A549 (cell line): Measurements from ENCODE around the gene MYO18A. TPM values are rescaled to one million over a fixed set of nuclear protein-coding genes. Genes with fewer than 3 reads are reported as not detected.

Experiments
- ATAC-seq, 2 experiments: fragments of 200-7000 bp in 1 of 2; fragments of >200 bp in 1 of 2; cut with Nextera tagmentation in 1 of 2; cut with Tn5 transposase in 1 of 2; 3 replicates each; pipeline versions ENCODE4 v1.8.0 to v1.9.1; 2018 to 2020; ENCODE audit warnings: mild to moderate bottlenecking in 1 of 2, moderate library complexity in 1 of 2
- CTCF ChIA-PET: fragments of 300-600 bp; sonication (Branson Sonifier 250); formaldehyde crosslinking; extraction: SDS; loops from one replicate; lab custom pipeline; 2021; ENCODE audit warnings: antibody characterized with exemption, inconsistent platforms; lab: Yijun Ruan, JAX
- POLR2A ChIA-PET: fragments of 350-600 bp; formaldehyde crosslinking; extraction: SDS; loops from one replicate; lab custom pipeline; 2021; ENCODE audit warnings: antibody characterized with exemption, inconsistent platforms; lab: Yijun Ruan, JAX
- DNase-seq, 2 experiments: peaks; one replicate each; pipeline versions ENCODE4 v3.0.0 to v3.0.0-alpha.2; 2011 to 2016; ENCODE audit warnings: low read depth in 1 of 2, low spot score in 1 of 2
- FAIRE-seq: peaks from 2 replicates; lab custom pipeline; 2011; peaks lifted over from hg19 to GRCh38; lab: Jason Lieb, UNC
- H3K27ac ChIP-seq, 2 experiments: fragments of >200 bp; sonication (Bioruptor Twin); formaldehyde crosslinking; 3 replicates each; pipeline ENCODE4 v1.5.1; 2016 to 2017
- H3K4me1 ChIP-seq: fragments of >200 bp; sonication (Bioruptor Twin); formaldehyde crosslinking; 3 replicates; pipeline ENCODE4 v1.6.1; 2016
- H3K4me2 ChIP-seq: fragments of >200 bp; sonication (Bioruptor Twin); formaldehyde crosslinking; 3 replicates; pipeline ENCODE4 v1.6.1; 2016
- H3K4me3 ChIP-seq: fragments of >200 bp; sonication (Bioruptor Twin); formaldehyde crosslinking; 3 replicates; pipeline ENCODE4 v1.5.1; 2016
- H3K9me3 ChIP-seq: fragments of >200 bp; sonication (Bioruptor Twin); formaldehyde crosslinking; 3 replicates; pipeline ENCODE4 v1.6.1; 2016
- FOSB ChIP-seq: fragments of 250-450 bp; sonication (Bioruptor Pico); IDR thresholded peaks from 2 replicates; pipeline ENCODE4 v1.5.0; 2020; ENCODE audit warnings: mild to moderate bottlenecking, moderate library complexity
- FOXS1 ChIP-seq: fragments of 250-450 bp; sonication (Bioruptor Pico); IDR thresholded peaks from 2 replicates; pipeline ENCODE4 v1.5.0; 2020; ENCODE audit warnings: mild to moderate bottlenecking, moderate library complexity
- HEYL ChIP-seq: fragments of 250-450 bp; sonication (Bioruptor Pico); IDR thresholded peaks from 2 replicates; pipeline ENCODE4 v1.8.0; 2021; ENCODE audit warnings: mild to moderate bottlenecking, moderate library complexity
- HOXA7 ChIP-seq: fragments of 250-450 bp; sonication (Bioruptor Pico); IDR thresholded peaks from 2 replicates; pipeline ENCODE4 v1.5.0; 2020; ENCODE audit warnings: mild to moderate bottlenecking, moderate library complexity
- HOXB13 ChIP-seq: fragments of 250-450 bp; sonication (Bioruptor Pico); IDR thresholded peaks from 2 replicates; pipeline ENCODE4 v1.5.0; 2020; ENCODE audit warnings: low read depth, mild to moderate bottlenecking, moderate library complexity
- KDM1A ChIP-seq: fragments of 200-600 bp; sonication (generic); IDR thresholded peaks from 2 replicates; pipeline ENCODE4 v1.6.1; 2016; ENCODE audit warnings: low read depth, mild to moderate bottlenecking
- MAZ ChIP-seq: fragments of 150-350 bp; IDR thresholded peaks from 2 replicates; pipeline ENCODE4 v1.6.1; 2014; ENCODE audit warnings: antibody characterized with exemption, low read depth, low read length, borderline replicate concordance
- MYC ChIP-seq: IDR thresholded peaks from 2 replicates; pipeline ENCODE4 v1.6.1; 2012; ENCODE audit warnings: mild to moderate bottlenecking, inconsistent platforms, low read length, improper control_type of control experiment, borderline replicate concordance
- NFE2L2 ChIP-seq: fragments of 150-350 bp; conservative IDR thresholded peaks from 2 replicates; pipeline ENCODE4 v1.6.1; 2014; ENCODE audit warnings: low read length
- NR3C1 ChIP-seq: fragments of >200 bp; sonication (Bioruptor Twin); formaldehyde crosslinking; IDR thresholded peaks from 3 replicates; pipeline ENCODE4 v1.6.1; 2017
- POLR2AphosphoS2 ChIP-seq: conservative IDR thresholded peaks from 2 replicates; pipeline ENCODE4 v1.6.1; 2012; ENCODE audit warnings: low read length, improper control_type of control experiment, inconsistent platforms
- SREBF2 ChIP-seq: fragments of 450-650 bp; IDR thresholded peaks from 2 replicates; pipeline ENCODE4 v1.6.1; 2014; ENCODE audit warnings: mild to moderate bottlenecking, moderate library complexity
- TFCP2L1 ChIP-seq: fragments of 250-450 bp; sonication (Bioruptor Pico); IDR thresholded peaks from 2 replicates; pipeline ENCODE4 v1.5.0; 2021; ENCODE audit warnings: mild to moderate bottlenecking
- TP53 ChIP-seq: fragments of 250-450 bp; sonication (Bioruptor Pico); IDR thresholded peaks from 2 replicates; pipeline ENCODE4 v1.5.0; 2021; ENCODE audit warnings: mild to moderate bottlenecking, moderate library complexity
- ZC3H11A ChIP-seq: fragments of 450-650 bp; IDR thresholded peaks from 2 replicates; pipeline ENCODE4 v1.6.1; 2014; ENCODE audit warnings: antibody characterized with exemption, mild to moderate bottlenecking
- ZNF302 ChIP-seq: fragments of 250-450 bp; sonication (Bioruptor Pico); IDR thresholded peaks from 2 replicates; pipeline ENCODE4 v1.9.0; 2021; ENCODE audit warnings: inconsistent platforms, mild to moderate bottlenecking, moderate library complexity
- ZSCAN20 ChIP-seq: fragments of 250-450 bp; sonication (Bioruptor Pico); IDR thresholded peaks from 2 replicates; pipeline ENCODE4 v1.8.0; 2022; ENCODE audit warnings: mild to moderate bottlenecking, moderate library complexity
- WGBS: methylation state at CpG from one replicate; pipeline ENCODE4 v1.1.6; 2017; ENCODE audit errors: missing lambda C conversion rate; 5-methylcytosine and 5-hydroxymethylcytosine counted together
- polyA plus RNA-seq, 4 experiments: library from polyadenylated mRNA; depleted of rRNA in 3 of 4; stranded (reverse); fragments of >200 nt; fragmentation: RNase III in 1 of 4; extraction: RNeasy Plus Mini Kit Qiagen cat#74134 plus additional on column Dnase treatment in 1 of 4; gene quantifications; 2 replicates in 3 of 4; 3 replicates in 1 of 4; pipeline ENCODE4 v1.2.3, GENCODE V29; 2011 to 2017
- TF ChIP-seq, protein P1 (sequence below): fragments of >200 bp; sonication (Bioruptor Twin); formaldehyde crosslinking; IDR thresholded peaks from 3 replicates; pipeline ENCODE4 v1.6.1; 2016
- TF ChIP-seq, protein P2 (sequence below): fragments of 450-650 bp; IDR thresholded peaks from 2 replicates; pipeline ENCODE4 v1.6.1; 2014; ENCODE audit warnings: antibody characterized with exemption
- TF ChIP-seq, protein P3 (sequence below): IDR thresholded peaks from 2 replicates; pipeline ENCODE4 v1.6.1; 2012
- TF ChIP-seq, protein P4 (sequence below): fragments of >200 bp; sonication (Bioruptor Twin); formaldehyde crosslinking; IDR thresholded peaks from 2 replicates; pipeline ENCODE4 v1.6.1; 2016

Gene MYO18A
- polyA plus RNA-seq, 2 of the 4 experiments (the other 2 are of a cell fraction) = 12.3 to 28.4 TPM

DNA sequence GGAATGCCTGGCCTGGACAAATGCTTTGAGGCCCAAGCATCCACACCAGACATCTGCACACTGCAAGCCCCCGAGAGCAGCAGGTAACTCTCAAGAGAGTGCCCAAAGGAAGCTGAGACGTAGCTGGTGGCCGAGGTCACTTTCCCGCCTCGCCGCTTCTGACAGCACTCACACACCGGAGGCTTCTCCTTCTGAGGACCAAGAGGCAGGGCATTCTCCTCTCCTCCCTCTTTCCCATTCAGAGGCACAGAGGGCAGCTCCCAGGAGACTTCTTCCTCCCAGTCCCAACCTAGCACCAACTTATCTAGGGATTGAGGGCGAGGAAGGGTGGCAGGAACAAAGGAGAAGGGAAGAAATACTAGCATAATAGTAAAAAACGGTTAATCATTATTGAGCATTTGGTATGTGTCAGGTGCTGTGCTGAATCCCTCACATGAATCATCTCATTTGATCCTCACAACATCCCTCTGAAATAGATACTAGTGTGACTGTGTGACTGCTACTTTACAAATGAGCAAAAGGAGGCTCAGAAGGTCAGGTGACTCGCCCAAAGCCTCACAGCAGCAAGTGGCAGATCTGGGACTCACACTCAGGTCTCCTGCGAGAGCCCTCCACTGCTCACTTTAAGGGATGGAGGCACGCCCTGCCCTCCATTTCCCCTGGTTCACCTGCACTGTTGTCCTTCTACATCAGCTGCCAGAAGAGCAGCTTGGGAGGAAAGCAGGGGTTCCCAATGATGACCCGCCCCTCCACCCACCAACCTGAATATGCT, 41.8 kb downstream of the MYO18A start:
- ATAC-seq (peak; percentile 30 to 37; a peak in 3 of 6 replicates), FAIRE-seq (no peak), DNase-seq (no peak)
- Histone ChIP-seq H3K27ac (peak overlapping the region in 1 of 2 experiments; percentile 69; a peak in 3 of 6 replicates), H3K4me3 (no peak overlapping the region), H3K4me2 (peak overlapping the region; percentile 52), H3K4me1 (peaks cover 56% of the 10 kb centered on the region), H3K9me3 (no peaks in the 10 kb centered on the region)
- ChIA-PET POLR2A (no interaction called here), CTCF (interaction anchor here (0.6 to 14.7 kb wide), 7 partner anchors 77 to 619 kb away, joined by 3 to 482 read pairs (median 3); no protein-coding TSS in a partner anchor)
- WGBS = 74% methylated on average over 13 of the region's 13 CpGs
- TF ChIP-seq, protein P1, sequence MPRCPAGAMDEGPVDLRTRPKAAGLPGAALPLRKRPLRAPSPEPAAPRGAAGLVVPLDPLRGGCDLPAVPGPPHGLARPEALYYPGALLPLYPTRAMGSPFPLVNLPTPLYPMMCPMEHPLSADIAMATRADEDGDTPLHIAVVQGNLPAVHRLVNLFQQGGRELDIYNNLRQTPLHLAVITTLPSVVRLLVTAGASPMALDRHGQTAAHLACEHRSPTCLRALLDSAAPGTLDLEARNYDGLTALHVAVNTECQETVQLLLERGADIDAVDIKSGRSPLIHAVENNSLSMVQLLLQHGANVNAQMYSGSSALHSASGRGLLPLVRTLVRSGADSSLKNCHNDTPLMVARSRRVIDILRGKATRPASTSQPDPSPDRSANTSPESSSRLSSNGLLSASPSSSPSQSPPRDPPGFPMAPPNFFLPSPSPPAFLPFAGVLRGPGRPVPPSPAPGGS = no peak
- TF ChIP-seq, protein P2, sequence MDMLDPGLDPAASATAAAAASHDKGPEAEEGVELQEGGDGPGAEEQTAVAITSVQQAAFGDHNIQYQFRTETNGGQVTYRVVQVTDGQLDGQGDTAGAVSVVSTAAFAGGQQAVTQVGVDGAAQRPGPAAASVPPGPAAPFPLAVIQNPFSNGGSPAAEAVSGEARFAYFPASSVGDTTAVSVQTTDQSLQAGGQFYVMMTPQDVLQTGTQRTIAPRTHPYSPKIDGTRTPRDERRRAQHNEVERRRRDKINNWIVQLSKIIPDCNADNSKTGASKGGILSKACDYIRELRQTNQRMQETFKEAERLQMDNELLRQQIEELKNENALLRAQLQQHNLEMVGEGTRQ = peak; percentile 58

DNA sequence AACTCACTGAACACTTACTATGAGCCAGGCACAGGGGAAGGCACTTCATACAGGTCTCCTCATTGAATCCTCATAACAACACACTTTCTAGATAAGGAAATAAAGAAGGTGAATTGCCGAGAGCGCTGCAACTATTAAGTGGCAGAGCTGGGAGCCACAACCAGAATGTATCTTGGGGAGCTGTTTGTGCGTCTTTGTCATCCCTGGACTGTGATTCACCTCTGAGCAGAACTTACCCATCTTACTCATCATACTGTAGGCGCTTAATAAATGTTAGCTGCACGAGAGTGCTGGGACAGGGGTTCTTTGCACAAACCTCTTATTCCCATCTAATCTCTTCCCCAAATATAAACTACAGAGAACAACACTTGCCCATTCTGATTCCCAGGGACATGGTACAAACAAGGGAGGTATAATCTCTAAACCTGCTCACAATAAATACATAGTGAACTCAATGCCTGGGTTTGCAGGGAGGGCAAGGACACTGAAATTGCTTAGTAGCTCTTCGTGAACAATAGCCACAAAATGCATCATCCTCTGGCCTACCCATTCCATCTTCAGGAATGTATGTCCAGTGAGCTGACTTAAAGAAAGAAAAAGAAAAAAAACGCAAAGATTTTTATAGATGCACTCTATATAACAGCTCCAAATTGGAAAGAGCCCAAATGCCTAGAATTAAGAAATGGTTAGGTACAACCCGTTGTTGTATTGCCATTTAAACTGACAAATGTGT, 43.0 kb downstream of the MYO18A start:
- FAIRE-seq (no peak), DNase-seq (no peak)
- H3K27ac ChIP-seq = no peak overlapping the region
- H3K9me3 ChIP-seq = no peaks in the 10 kb centered on the region
- H3K4me2 ChIP-seq = 0 out of 3 replicates have a peak overlapping the region, but pooled peaks have one; percentile 15
- TF ChIP-seq TP53 (CRISPR knock-in tag) (no peak), ZC3H11A (no peak), POLR2AphosphoS2 (no peak), HOXA7 (CRISPR knock-in tag) (no peak), NR3C1 (no peak), HEYL (CRISPR knock-in tag) (no peak), ZNF302 (CRISPR knock-in tag) (no peak), FOSB (no peak)
- TF ChIP-seq, protein P3, sequence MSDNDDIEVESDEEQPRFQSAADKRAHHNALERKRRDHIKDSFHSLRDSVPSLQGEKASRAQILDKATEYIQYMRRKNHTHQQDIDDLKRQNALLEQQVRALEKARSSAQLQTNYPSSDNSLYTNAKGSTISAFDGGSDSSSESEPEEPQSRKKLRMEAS = no peak
- TF ChIP-seq, all 56 proteins: peak for 0
- CTCF ChIA-PET = interaction anchor here (0.9 to 14.7 kb wide), 5 partner anchors 78 to 172 kb away, joined by 3 to 482 read pairs (median 4); no protein-coding TSS in a partner anchor
- no peak for ATAC-seq
- WGBS = 69% methylated on average over 8 of the region's 8 CpGs
- Histone ChIP-seq H3K4me1 (peaks cover 62% of the 10 kb centered on the region), H3K4me3 (no peak overlapping the region)
- POLR2A ChIA-PET = interaction anchor here (0.6 to 1.1 kb wide), 2 partner anchors 11 to 104 kb away, joined by 3 read pairs; no protein-coding TSS in a partner anchor

DNA sequence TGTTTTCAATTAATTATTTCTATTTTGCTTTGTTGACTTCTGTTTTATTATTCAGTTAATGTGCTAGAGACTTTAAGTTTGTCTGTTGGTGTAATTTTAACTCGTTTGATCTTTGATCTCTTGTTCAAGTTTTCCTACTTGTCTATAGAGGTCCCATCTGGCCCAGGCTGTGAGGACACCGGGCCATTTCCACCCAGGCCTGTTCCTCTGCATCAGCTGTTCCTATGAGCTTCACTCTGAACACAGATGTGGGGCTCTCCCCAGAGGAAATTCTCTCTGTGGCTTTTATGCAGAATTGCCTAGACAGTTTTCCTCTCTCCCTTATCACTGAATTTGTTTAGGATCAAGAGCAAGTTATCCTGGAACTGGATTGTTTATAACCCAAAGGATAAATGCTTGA, 44.7 kb downstream of the MYO18A start:
- WGBS = 58% methylated on average over 2 of the region's 2 CpGs
- ATAC-seq (no peak), FAIRE-seq (no peak), DNase-seq (no peak)
- Histone ChIP-seq H3K4me1 (peaks cover 63% of the 10 kb centered on the region), H3K9me3 (no peaks in the 10 kb centered on the region), H3K4me2 (no peak overlapping the region), H3K27ac (no peak overlapping the region), H3K4me3 (no peak overlapping the region)
- ChIA-PET CTCF (interaction anchor here (4.8 to 30.4 kb wide), 2 partner anchors 84 to 177 kb away, joined by 26 to 1025 read pairs; partner anchors contain the start of gene PHF12), POLR2A (no interaction called here)
- TF ChIP-seq TFCP2L1 (CRISPR knock-in tag) (no peak), HOXA7 (CRISPR knock-in tag) (no peak), MYC (no peak), NFE2L2 (no peak), FOXS1 (CRISPR knock-in tag) (no peak), SREBF2 (no peak), KDM1A (no peak), FOSB (no peak), HOXB13 (no peak), NR3C1 (no peak), MAZ (no peak), ZSCAN20 (CRISPR knock-in tag) (no peak)
- TF ChIP-seq, protein P4, sequence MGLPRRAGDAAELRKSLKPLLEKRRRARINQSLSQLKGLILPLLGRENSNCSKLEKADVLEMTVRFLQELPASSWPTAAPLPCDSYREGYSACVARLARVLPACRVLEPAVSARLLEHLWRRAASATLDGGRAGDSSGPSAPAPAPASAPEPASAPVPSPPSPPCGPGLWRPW = no peak
